ENCODE data around the gene CLPSL2.

DNA sequence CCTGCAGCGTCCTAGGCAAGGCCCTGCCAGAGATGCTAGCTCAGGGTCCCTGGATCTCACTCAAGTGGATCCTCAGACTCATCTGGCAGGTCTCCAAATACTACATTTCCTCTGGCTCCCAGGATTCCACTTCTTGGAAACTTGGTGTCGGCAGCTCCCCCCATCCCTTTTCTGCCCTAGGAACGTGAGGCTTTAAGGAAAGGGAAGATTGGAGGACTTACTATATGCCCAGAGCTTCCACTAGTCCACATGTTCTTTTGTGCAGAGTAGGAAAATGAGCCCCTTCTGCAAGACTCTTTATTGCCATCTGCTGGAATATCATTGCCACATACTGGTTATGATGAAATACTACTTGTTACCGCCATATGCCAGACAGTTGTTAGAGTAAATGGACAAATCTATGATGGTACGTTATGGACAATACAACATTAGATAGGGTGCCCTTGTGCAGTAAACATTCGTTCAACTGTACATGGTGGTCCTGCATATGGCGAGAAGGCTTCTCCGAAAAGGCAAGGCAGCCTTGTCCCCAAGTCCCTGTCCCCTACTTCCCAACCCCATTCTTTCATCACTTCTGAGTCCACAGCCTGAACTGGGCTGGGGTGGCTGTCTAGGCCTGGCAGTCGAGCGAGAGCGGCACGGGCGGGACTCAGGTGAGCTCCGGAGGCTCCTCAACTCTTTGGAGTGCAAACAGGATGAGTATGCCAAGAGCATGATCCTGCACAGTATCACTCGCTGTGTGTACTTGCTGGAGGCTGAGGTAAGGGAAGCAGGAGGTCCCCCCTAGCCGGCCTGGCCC lies 38.8 kb upstream of the CLPSL2 start:
- TF ChIP-seq, protein P1, sequence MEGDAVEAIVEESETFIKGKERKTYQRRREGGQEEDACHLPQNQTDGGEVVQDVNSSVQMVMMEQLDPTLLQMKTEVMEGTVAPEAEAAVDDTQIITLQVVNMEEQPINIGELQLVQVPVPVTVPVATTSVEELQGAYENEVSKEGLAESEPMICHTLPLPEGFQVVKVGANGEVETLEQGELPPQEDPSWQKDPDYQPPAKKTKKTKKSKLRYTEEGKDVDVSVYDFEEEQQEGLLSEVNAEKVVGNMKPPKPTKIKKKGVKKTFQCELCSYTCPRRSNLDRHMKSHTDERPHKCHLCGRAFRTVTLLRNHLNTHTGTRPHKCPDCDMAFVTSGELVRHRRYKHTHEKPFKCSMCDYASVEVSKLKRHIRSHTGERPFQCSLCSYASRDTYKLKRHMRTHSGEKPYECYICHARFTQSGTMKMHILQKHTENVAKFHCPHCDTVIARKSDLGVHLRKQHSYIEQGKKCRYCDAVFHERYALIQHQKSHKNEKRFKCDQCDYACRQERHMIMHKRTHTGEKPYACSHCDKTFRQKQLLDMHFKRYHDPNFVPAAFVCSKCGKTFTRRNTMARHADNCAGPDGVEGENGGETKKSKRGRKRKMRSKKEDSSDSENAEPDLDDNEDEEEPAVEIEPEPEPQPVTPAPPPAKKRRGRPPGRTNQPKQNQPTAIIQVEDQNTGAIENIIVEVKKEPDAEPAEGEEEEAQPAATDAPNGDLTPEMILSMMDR (IDR thresholded peaks at IDR 0.05 in 8 of 11, conservative IDR thresholded peaks at IDR 0.05 in 3 of 11): peak; percentile 75 to 98 (median 86)
- TF ChIP-seq POLR2A (IDR thresholded peaks at IDR 0.05) (no peak), POLR2AphosphoS5 (IDR thresholded peaks at IDR 0.05) (peak in 2 of 3 donors; percentile 42 to 53)
